Gastroesophageal sphincter (tissue), 4 donors: ENCODE measurements around the gene KCNN2. TPM values are rescaled to one million over a fixed set of nuclear protein-coding genes. Genes with fewer than 3 reads are reported as not detected.

Experiments used
- ATAC-seq: fragments of 150-250 bp; one replicate; pipeline ENCODE4 v1.9.1; 2016; ENCODE audit warnings: mild to moderate bottlenecking, moderate library complexity
- H3K27ac ChIP-seq, 4 donors: fragments of 200-600 bp; sonication (generic) in 3 of 4; 1 replicate in 3 of 4; 2 replicates in 1 of 4; pipeline ENCODE4 v1.5.1; 2016 to 2019
- H3K27me3 ChIP-seq: fragments of 200-600 bp; sonication (generic); one replicate; pipeline ENCODE4 v1.5.1; 2019
- H3K36me3 ChIP-seq, 2 donors: fragments of 200-600 bp; sonication (generic); one replicate each; pipeline ENCODE4 v1.5.1; 2019; ENCODE audit warnings: control low read depth in 1 of 2
- H3K4me1 ChIP-seq, 3 donors: fragments of 200-600 bp; sonication (generic); 1 replicate in 2 of 3; 2 replicates in 1 of 3; pipeline ENCODE4 v1.5.1; 2016 to 2019; ENCODE audit warnings: control low read depth in 2 of 3
- H3K4me3 ChIP-seq, 2 donors: fragments of 200-600 bp; sonication (generic); one replicate each; pipeline ENCODE4 v1.5.1; 2019; ENCODE audit warnings: mild to moderate bottlenecking in 1 of 2, moderate library complexity in 1 of 2
- H3K9me3 ChIP-seq, 3 donors: fragments of 200-600 bp; sonication (generic); one replicate each; pipeline ENCODE4 v1.5.1; 2017 to 2019; ENCODE audit warnings: control low read depth in 2 of 3
- EP300 ChIP-seq: sonication (generic); formaldehyde crosslinking; IDR thresholded peaks from one replicate; pipeline ENCODE4 v1.6.1; 2017; ENCODE audit warnings: antibody characterized with exemption, mild to moderate bottlenecking
- POLR2A ChIP-seq, 2 donors: fragments of 450-650 bp; IDR thresholded peaks; one replicate each; pipeline ENCODE4 v1.6.1; 2017; ENCODE audit warnings: antibody characterized with exemption in 2 of 2, mild to moderate bottlenecking in 2 of 2, moderate library complexity in 1 of 2
- POLR2AphosphoS5 ChIP-seq: sonication (generic); formaldehyde crosslinking; IDR thresholded peaks from one replicate; pipeline ENCODE4 v1.6.1; 2017; ENCODE audit warnings: antibody characterized with exemption
- whole genome bisulfite sequencing, 2 donors: methylation state at CpG; one replicate each; pipeline ENCODE4 v1.1.5; 2018; ENCODE audit warnings: low coverage in 1 of 2; 5-methylcytosine and 5-hydroxymethylcytosine counted together
- total RNA-seq, 4 donors: library from RNA; depleted of rRNA; stranded (reverse); fragments of >200 nt; gene quantifications; one replicate each; pipeline ENCODE4 v1.1.0, GENCODE V29; 2016
- TF ChIP-seq, protein P1 (sequence below), 4 experiments: fragments of 200-600 bp in 2 of 4; fragments of 450-650 bp in 2 of 4; sonication (generic) in 1 of 4; IDR thresholded peaks; one replicate each; pipeline ENCODE4 v1.5.1; 2017 to 2019; ENCODE audit warnings: antibody characterized with exemption in 4 of 4, mild to moderate bottlenecking in 2 of 4, moderate library complexity in 2 of 4

Gene KCNN2
- total RNA-seq, 4 donors from 2014 or later = 2.8 to 7.8 (median 3.5) TPM

DNA sequence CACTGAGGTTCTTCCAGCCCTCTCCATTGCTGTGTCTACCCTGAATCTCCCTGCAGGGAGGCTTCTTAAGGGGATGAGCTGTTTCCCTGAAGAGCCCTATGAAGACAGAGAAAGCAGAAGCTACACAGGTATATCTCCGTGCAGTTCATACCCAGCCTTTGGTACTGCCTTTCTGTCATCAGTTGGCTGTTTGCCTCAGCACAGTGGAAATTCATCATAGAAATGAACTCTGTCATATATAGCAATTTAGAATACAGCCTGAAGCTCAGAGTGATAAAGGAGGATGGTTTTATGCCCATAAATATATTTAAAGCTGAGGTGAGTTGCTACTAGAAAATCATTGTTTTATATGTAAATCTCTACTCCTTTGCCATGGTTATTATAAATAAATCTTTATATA is 42.6 kb upstream of the KCNN2 start:
- 29 to 57% methylated on average over 1 of the region's 1 CpG for WGBS, 2 donors
- Histone ChIP-seq H3K4me3 (no peak overlapping the region), H3K27ac (no peak overlapping the region), H3K9me3 (no peaks in the 10 kb centered on the region), H3K4me1 (no peaks in the 10 kb centered on the region), H3K27me3 (no peaks in the 10 kb centered on the region), H3K36me3 (no peaks in the 10 kb centered on the region)
- no peak for ATAC-seq
- TF ChIP-seq POLR2A (IDR thresholded peaks at IDR 0.05) = no peak
- no peak for TF ChIP-seq EP300

GRCh38 chr5:114319821-114320220 is 42.0 kb upstream of the KCNN2 start:
- no peak for TF ChIP-seq POLR2A (IDR thresholded peaks at IDR 0.05)
- TF ChIP-seq EP300 = no peak
- no peak for TF ChIP-seq POLR2AphosphoS5
- TF ChIP-seq, protein P1, sequence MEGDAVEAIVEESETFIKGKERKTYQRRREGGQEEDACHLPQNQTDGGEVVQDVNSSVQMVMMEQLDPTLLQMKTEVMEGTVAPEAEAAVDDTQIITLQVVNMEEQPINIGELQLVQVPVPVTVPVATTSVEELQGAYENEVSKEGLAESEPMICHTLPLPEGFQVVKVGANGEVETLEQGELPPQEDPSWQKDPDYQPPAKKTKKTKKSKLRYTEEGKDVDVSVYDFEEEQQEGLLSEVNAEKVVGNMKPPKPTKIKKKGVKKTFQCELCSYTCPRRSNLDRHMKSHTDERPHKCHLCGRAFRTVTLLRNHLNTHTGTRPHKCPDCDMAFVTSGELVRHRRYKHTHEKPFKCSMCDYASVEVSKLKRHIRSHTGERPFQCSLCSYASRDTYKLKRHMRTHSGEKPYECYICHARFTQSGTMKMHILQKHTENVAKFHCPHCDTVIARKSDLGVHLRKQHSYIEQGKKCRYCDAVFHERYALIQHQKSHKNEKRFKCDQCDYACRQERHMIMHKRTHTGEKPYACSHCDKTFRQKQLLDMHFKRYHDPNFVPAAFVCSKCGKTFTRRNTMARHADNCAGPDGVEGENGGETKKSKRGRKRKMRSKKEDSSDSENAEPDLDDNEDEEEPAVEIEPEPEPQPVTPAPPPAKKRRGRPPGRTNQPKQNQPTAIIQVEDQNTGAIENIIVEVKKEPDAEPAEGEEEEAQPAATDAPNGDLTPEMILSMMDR (IDR thresholded peaks at IDR 0.05) = no peak
- no peaks in the 10 kb centered on the region for H3K4me1 ChIP-seq
- no peak overlapping the region for H3K27ac ChIP-seq
- 40 to 78% methylated on average over 1 of the region's 1 CpG for WGBS, 2 donors
- no peaks in the 10 kb centered on the region for H3K27me3 ChIP-seq
- ATAC-seq = no peak
- no peaks in the 10 kb centered on the region for H3K9me3 ChIP-seq
- H3K36me3 ChIP-seq = no peaks in the 10 kb centered on the region
- H3K4me3 ChIP-seq = no peak overlapping the region

- Histone ChIP-seq H3K9me3 (no peaks in the 10 kb centered on the region), H3K4me3 (no peak overlapping the region), H3K27ac (no peak overlapping the region), H3K4me1 (no peaks in the 10 kb centered on the region), H3K27me3 (no peaks in the 10 kb centered on the region), H3K36me3 (no peaks in the 10 kb centered on the region)
- WGBS, 2 donors = 50 to 73% methylated on average over 1 of the region's 1 CpG
- TF ChIP-seq EP300 = no peak
- TF ChIP-seq POLR2AphosphoS5 = no peak
- TF ChIP-seq, protein P1 (IDR thresholded peaks at IDR 0.05) = no peak
- no peak for TF ChIP-seq POLR2A (IDR thresholded peaks at IDR 0.05)
- ATAC-seq = no peak
Observed at GRCh38 chr5:114324282-114324681, 37.6 kb upstream of the KCNN2 start.

GRCh38 chr5:114325541-114325940 is 36.3 kb upstream of the KCNN2 start:
- H3K27me3 ChIP-seq = no peaks in the 10 kb centered on the region
- H3K36me3 ChIP-seq = no peaks in the 10 kb centered on the region
- H3K4me3 ChIP-seq = no peak overlapping the region
- no peaks in the 10 kb centered on the region for H3K9me3 ChIP-seq
- no peak for TF ChIP-seq EP300
- no peak for TF ChIP-seq POLR2A (IDR thresholded peaks at IDR 0.05)
- no peak for TF ChIP-seq POLR2AphosphoS5
- TF ChIP-seq, protein P1 (IDR thresholded peaks at IDR 0.05) = no peak
- 14 to 27% methylated on average over 2 to 3 of the region's 3 CpGs for WGBS, 2 donors
- H3K4me1 ChIP-seq = no peaks in the 10 kb centered on the region
- no peak for ATAC-seq
- H3K27ac ChIP-seq = no peak overlapping the region

DNA sequence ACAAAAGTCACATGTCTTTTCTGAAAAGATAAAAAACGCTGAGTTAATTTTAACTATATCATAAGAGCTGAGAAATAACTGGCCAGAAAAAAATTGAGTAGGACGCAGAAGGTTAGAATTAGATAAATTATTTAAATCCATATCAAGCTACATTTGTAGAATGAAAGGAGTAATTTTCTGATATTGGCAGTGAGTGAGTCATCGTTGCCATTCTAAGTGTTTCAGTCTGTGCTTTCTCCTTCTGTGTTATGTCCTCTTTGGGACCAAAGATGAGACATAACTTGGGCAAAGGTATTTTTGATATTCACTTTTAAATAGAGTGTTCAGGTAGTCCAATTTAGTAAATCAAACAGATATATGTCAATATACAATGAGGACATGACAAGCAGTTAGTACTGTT is 34.4 kb upstream of the KCNN2 start:
- TF ChIP-seq POLR2AphosphoS5 (no peak), POLR2A (IDR thresholded peaks at IDR 0.05) (no peak), EP300 (no peak)
- TF ChIP-seq, protein P1 (IDR thresholded peaks at IDR 0.05) = no peak
- Histone ChIP-seq H3K27me3 (no peaks in the 10 kb centered on the region), H3K4me1 (peaks cover 0 to 4% (median 0%) of the 10 kb centered on the region in 3 donors), H3K27ac (no peak overlapping the region), H3K36me3 (no peaks in the 10 kb centered on the region), H3K4me3 (no peak overlapping the region), H3K9me3 (no peaks in the 10 kb centered on the region)
- WGBS, 2 donors = 78 to 88% methylated on average over 3 of the region's 3 CpGs
- no peak for ATAC-seq
